OCI-LY7 (cell line): Measurements from ENCODE around the gene NACA.

Experiments
- CTCF ChIP-seq: fragments of 200-600 bp; sonication (generic); conservative IDR thresholded peaks from 2 replicates; pipeline ENCODE4 v1.5.1; 2014; ENCODE audit warnings: mild to moderate bottlenecking, antibody characterized with exemption, low read length, moderate library complexity, mixed read lengths
- EZH2phosphoT487 ChIP-seq: fragments of 200-600 bp; sonication (generic); IDR thresholded peaks from 2 replicates; pipeline ENCODE4 v1.6.1; 2018; ENCODE audit warnings: low read depth, borderline replicate concordance, mild to moderate bottlenecking, mixed run types, antibody characterized with exemption, low read length, moderate library complexity, mixed read lengths

GRCh38 chr12:56758728-56759262, 33.7 kb upstream of the NACA start:
- TF ChIP-seq CTCF (no peak), EZH2phosphoT487 (no peak)
